Caco-2 (cell line): ENCODE data around the gene SMIM43. TPM values are rescaled to one million over a fixed set of nuclear protein-coding genes. Genes with fewer than 3 reads are reported as not detected.

Source experiments
- BruUV-seq: library from RNA; stranded (reverse); fragments of 400-500 nt; replicated peaks from 2 replicates; lab custom pipeline; 2021; lab: Mats Ljungman, UMichigan
- CTCF ChIA-PET: fragments of 300-600 bp; sonication (Branson Sonifier 250); formaldehyde crosslinking; loops from one replicate; lab custom pipeline; 2022; ENCODE audit warnings: antibody characterized with exemption; lab: Charles Lee
- POLR2A ChIA-PET: fragments of 300-600 bp; sonication (Branson Sonifier 250); formaldehyde crosslinking; loops from one replicate; lab custom pipeline; 2022; ENCODE audit warnings: antibody characterized with exemption; lab: Charles Lee
- DNase-seq, 2 experiments: peaks; one replicate each; pipeline versions ENCODE4 v3.0.0 to v3.0.0-alpha.2; 2020 to 2022
- H3K27me3 ChIP-seq: replicated peaks from 2 replicates; pipeline ENCODE4 v1.6.0; 2011; ENCODE audit warnings: low read length; ENCODE audit not compliant: control insufficient read depth, insufficient read depth
- H3K36me3 ChIP-seq: 2 replicates; pipeline ENCODE4 v1.5.1; 2011; ENCODE audit warnings: low read length; ENCODE audit not compliant: control insufficient read depth, insufficient read depth
- H3K4me1 ChIP-seq: fragments of 250-450 bp; sonication (Bioruptor Pico); 2 replicates; pipeline ENCODE4 v1.5.1; 2020; ENCODE audit warnings: mild to moderate bottlenecking
- H3K4me3 ChIP-seq: 2 replicates; pipeline ENCODE4 v1.5.1; 2011; ENCODE audit warnings: low read depth, mild to moderate bottlenecking, control low read depth, low read length
- H3K9me3 ChIP-seq: fragments of 250-450 bp; sonication (Bioruptor Pico); 2 replicates; pipeline ENCODE4 v1.5.1; 2020; ENCODE audit warnings: mild to moderate bottlenecking, moderate library complexity
- H3K27ac Mint-ChIP-seq: one replicate; pipeline ENCODE4 v1.8.0; 2022; ENCODE audit warnings: mixed read lengths; ENCODE audit not compliant: unreplicated experiment
- H3K27me3 Mint-ChIP-seq: one replicate; pipeline ENCODE4 v1.8.0; 2022; ENCODE audit warnings: mixed read lengths; ENCODE audit not compliant: insufficient read depth, unreplicated experiment
- H3K36me3 Mint-ChIP-seq: one replicate; pipeline ENCODE4 v1.8.0; 2022; ENCODE audit warnings: mild to moderate bottlenecking, mixed read lengths; ENCODE audit not compliant: insufficient read depth, unreplicated experiment
- H3K4me1 Mint-ChIP-seq: one replicate; pipeline ENCODE4 v1.8.0; 2022; ENCODE audit warnings: low read depth, mixed read lengths; ENCODE audit not compliant: unreplicated experiment
- H3K4me3 Mint-ChIP-seq: one replicate; pipeline ENCODE4 v1.8.0; 2022; ENCODE audit warnings: mild to moderate bottlenecking, moderate library complexity, mixed read lengths; ENCODE audit not compliant: unreplicated experiment
- H3K9me3 Mint-ChIP-seq: one replicate; pipeline ENCODE4 v1.8.0; 2022; ENCODE audit warnings: mixed read lengths; ENCODE audit not compliant: unreplicated experiment
- CTCF ChIP-seq, 2 experiments: fragments of 200-600 bp in 1 of 2; IDR thresholded peaks; 1 replicate in 1 of 2; 2 replicates in 1 of 2; pipeline versions ENCODE4 v1.5.1 to v1.8.0; 2011 to 2022; ENCODE audit warnings: antibody characterized with exemption in 1 of 2, control low read depth in 1 of 2, inconsistent platforms in 1 of 2, low read depth in 1 of 2, low read length in 1 of 2, mild to moderate bottlenecking in 1 of 2, moderate library complexity in 1 of 2; ENCODE audit not compliant: insufficient read depth in 1 of 2, severe bottlenecking in 1 of 2, unreplicated experiment in 1 of 2
- intact Hi-C: fragments of 100-400 bp; cut with micrococcal nuclease; formaldehyde crosslinking; loops from one replicate; pipeline ENCODE4 v1.10.0; 2022; ENCODE audit not compliant: unreplicated experiment
- total RNA-seq: library from RNA; stranded (reverse); gene quantifications from 2 replicates; pipeline ENCODE4 v1.2.3, GENCODE V29; 2022

The SMIM43 gene
- total RNA-seq, 1 experiment from 2014 or later, result not detected

DNA sequence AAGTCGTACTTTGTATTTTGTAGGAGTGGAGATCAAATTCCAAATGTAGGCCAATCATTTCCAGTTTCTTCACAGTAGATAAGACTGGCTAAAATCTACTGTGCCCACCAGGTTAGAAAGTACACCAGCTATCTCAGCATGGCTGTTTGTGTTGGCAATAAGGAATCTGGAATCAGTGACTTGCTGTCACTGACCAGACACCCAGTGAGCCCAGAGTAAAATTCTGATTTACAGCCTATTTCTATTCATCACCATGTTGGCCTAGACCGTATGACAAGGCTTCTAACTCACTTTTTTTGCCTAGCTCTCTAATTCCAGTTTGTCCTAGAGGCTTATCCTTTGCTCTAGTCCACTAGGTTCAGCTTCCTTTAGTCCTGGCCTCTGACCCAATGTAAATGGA is 25.4 kb downstream of the SMIM43 start:
- peaks cover 3% of the 10 kb centered on the region for H3K27me3 Mint-ChIP-seq
- intact Hi-C loops, result no loop called here
- peaks cover 9% of the 10 kb centered on the region for H3K4me1 Mint-ChIP-seq
- Histone ChIP-seq H3K9me3 (no peaks in the 10 kb centered on the region), H3K4me1 (no peaks in the 10 kb centered on the region), H3K27me3 (no peaks in the 10 kb centered on the region), H3K4me3 (no peak overlapping the region), H3K36me3 (no peaks in the 10 kb centered on the region)
- ChIA-PET CTCF (no interaction called here), POLR2A (no interaction called here)
- no peaks in the 10 kb centered on the region for H3K9me3 Mint-ChIP-seq
- no peak for TF ChIP-seq CTCF (IDR thresholded peaks at IDR 0.05; ENCODE audit: insufficient read depth in 1 of 2, low read depth in 1 of 2, low read length in 1 of 2, severe bottlenecking in 1 of 2, unreplicated experiment in 1 of 2)
- BruUV-seq, result no TSS peak
- DNase-seq, result no peak
- no peak overlapping the region for H3K4me3 Mint-ChIP-seq
- no peak overlapping the region for H3K27ac Mint-ChIP-seq
- no peaks in the 10 kb centered on the region for H3K36me3 Mint-ChIP-seq

- Mint-ChIP-seq H3K4me1 (peaks cover 9% of the 10 kb centered on the region), H3K9me3 (no peaks in the 10 kb centered on the region), H3K4me3 (no peak overlapping the region), H3K27me3 (peaks cover 3% of the 10 kb centered on the region), H3K27ac (no peak overlapping the region), H3K36me3 (no peaks in the 10 kb centered on the region)
- Histone ChIP-seq H3K27me3 (no peaks in the 10 kb centered on the region), H3K36me3 (no peaks in the 10 kb centered on the region), H3K9me3 (no peaks in the 10 kb centered on the region), H3K4me1 (no peaks in the 10 kb centered on the region), H3K4me3 (no peak overlapping the region)
- intact Hi-C loops, result no loop called here
- BruUV-seq, result no TSS peak
- TF ChIP-seq CTCF (IDR thresholded peaks at IDR 0.05; ENCODE audit: insufficient read depth in 1 of 2, low read depth in 1 of 2, low read length in 1 of 2, severe bottlenecking in 1 of 2, unreplicated experiment in 1 of 2), result no peak
- ChIA-PET POLR2A (no interaction called here), CTCF (no interaction called here)
- no peak for DNase-seq
Measured at GRCh38 chr4:121738780-121739535, 26.0 kb downstream of the SMIM43 start.

GRCh38 chr4:121737846-121738554 is 27.0 kb downstream of the SMIM43 start:
- BruUV-seq, result no TSS peak
- POLR2A ChIA-PET, result no interaction called here
- no peak overlapping the region for H3K4me3 Mint-ChIP-seq

More at GRCh38 chr4:121737846-121738554, 27.0 kb downstream of the SMIM43 start:
- H3K9me3 ChIP-seq, result no peaks in the 10 kb centered on the region
- no peak overlapping the region for H3K4me3 ChIP-seq
- H3K36me3 ChIP-seq, result no peaks in the 10 kb centered on the region
- peaks cover 3% of the 10 kb centered on the region for H3K27me3 Mint-ChIP-seq
- no peaks in the 10 kb centered on the region for H3K4me1 ChIP-seq
- no peaks in the 10 kb centered on the region for H3K27me3 ChIP-seq
- H3K4me1 Mint-ChIP-seq, result peaks cover 9% of the 10 kb centered on the region
- no peak overlapping the region for H3K27ac Mint-ChIP-seq
- CTCF ChIA-PET, result interaction anchor here (1.4 kb wide), 1 partner anchor 546 kb away, joined by 3 read pairs; no protein-coding TSS in a partner anchor
- TF ChIP-seq CTCF (IDR thresholded peaks at IDR 0.05; ENCODE audit: insufficient read depth in 1 of 2, low read depth in 1 of 2, low read length in 1 of 2, severe bottlenecking in 1 of 2, unreplicated experiment in 1 of 2), result no peak
- intact Hi-C loops, result loop anchor here (2.0 kb wide), 1 partner anchor 545 kb away; no protein-coding TSS in a partner anchor
- no peak for DNase-seq
- no peaks in the 10 kb centered on the region for H3K36me3 Mint-ChIP-seq
- H3K9me3 Mint-ChIP-seq, result no peaks in the 10 kb centered on the region
